ENCODE measurements around the gene TFR2.

TFR2 gene

GRCh38 chr7:100611983-100612729 lies 29.2 kb downstream of the TFR2 start, which contains the start of gene MOSPD3:
MOSPD3 (plus strand) TSS chr7:100612540; CDS start chr7:100612792, 252 bp downstream.
- DNase-seq, result peak; percentile 99

GRCh38 chr7:100609958-100610357 lies 31.4 kb downstream of the TFR2 start:
- no peak for DNase-seq

- DNase-seq, result no peak
Observed at GRCh38 chr7:100607111-100607510, 34.2 kb downstream of the TFR2 start.

GRCh38 chr7:100606313-100606712 lies 35.0 kb downstream of the TFR2 start:
- no peak for DNase-seq

GRCh38 chr7:100604976-100605911 lies 36.1 kb downstream of the TFR2 start:
- DNase-seq, result no peak

- DNase-seq, result peak; percentile 32
Observed at GRCh38 chr7:100604028-100604975, 37.0 kb downstream of the TFR2 start.

- no peak for DNase-seq
Observed at GRCh38 chr7:100603726-100604027, 37.7 kb downstream of the TFR2 start.

- no peak for DNase-seq
Observed at GRCh38 chr7:100602889-100603725, 38.2 kb downstream of the TFR2 start.

GRCh38 chr7:100600730-100601038 lies 40.7 kb downstream of the TFR2 start:
- DNase-seq, result no peak

GRCh38 chr7:100599911-100600729 lies 41.2 kb downstream of the TFR2 start:
- no peak for DNase-seq

GRCh38 chr7:100598425-100598824 lies 42.9 kb downstream of the TFR2 start:
- no peak for DNase-seq

GRCh38 chr7:100595188-100595587 lies 46.2 kb downstream of the TFR2 start:
- no peak for DNase-seq

GRCh38 chr7:100591596-100591995 lies 49.8 kb downstream of the TFR2 start:
- no peak for DNase-seq

- no peak for DNase-seq
Observed at GRCh38 chr7:100590077-100590737, 51.1 kb downstream of the TFR2 start.

- no peak for DNase-seq
Observed at GRCh38 chr7:100589341-100589947, 51.9 kb downstream of the TFR2 start.

GRCh38 chr7:100588438-100588837 lies 52.9 kb downstream of the TFR2 start:
- no peak for DNase-seq

- DNase-seq, result peak; percentile 99
Observed at GRCh38 chr7:100586266-100587025, 54.9 kb downstream of the TFR2 start, which contains the start of gene FBXO24. FBXO24 (plus strand) TSS chr7:100586328; CDS start chr7:100586626, 298 bp downstream.

GRCh38 chr7:100585511-100586265 lies 55.7 kb downstream of the TFR2 start, which contains the start of gene LRCH4:
LRCH4 (minus strand) TSS chr7:100586129; CDS start chr7:100586100, 29 bp downstream.
- peak; percentile 41 for DNase-seq
